OCI-LY7 (cell line): Measurements from ENCODE around the gene MGAT1. TPM values are rescaled to one million over a fixed set of nuclear protein-coding genes. Genes with fewer than 3 reads are reported as not detected.

Experiments
- BruUV-seq: library from RNA; stranded (reverse); fragments of 400-500 nt; replicated peaks from 2 replicates; lab custom pipeline; 2021; lab: Mats Ljungman, UMichigan
- CTCF ChIA-PET: fragments of 300-600 bp; sonication (Branson Sonifier 250); formaldehyde crosslinking; loops from one replicate; lab custom pipeline; 2022; ENCODE audit warnings: antibody characterized with exemption; ENCODE audit not compliant: unreplicated experiment; lab: Charles Lee
- POLR2A ChIA-PET: fragments of 300-600 bp; sonication (Branson Sonifier 250); formaldehyde crosslinking; loops from one replicate; lab custom pipeline; 2022; ENCODE audit warnings: antibody characterized with exemption; lab: Charles Lee
- DNase-seq: peaks from one replicate; pipeline ENCODE4 v3.0.0-alpha.2; 2015; ENCODE audit warnings: low spot score
- H2AFZ ChIP-seq: fragments of 200-600 bp; sonication (generic), shearing (Covaris generic); 2 replicates; pipeline ENCODE4 v1.6.1; 2014; ENCODE audit warnings: mild to moderate bottlenecking, antibody characterized with exemption, low read length, moderate library complexity
- H3K27ac ChIP-seq: fragments of 200-600 bp; sonication (generic); 2 replicates; pipeline ENCODE4 v1.5.1; 2014; ENCODE audit warnings: mixed run types, low read depth, mild to moderate bottlenecking, moderate library complexity, low read length, inconsistent platforms; ENCODE audit not compliant: poor library complexity, severe bottlenecking
- H3K36me3 ChIP-seq: fragments of 200-600 bp; sonication (generic); 2 replicates; pipeline ENCODE4 v1.6.1; 2014; ENCODE audit warnings: mild to moderate bottlenecking, antibody characterized with exemption, low read length, moderate library complexity, mixed read lengths; ENCODE audit not compliant: insufficient read depth
- H3K4me1 ChIP-seq: fragments of 200-600 bp; sonication (generic); 2 replicates; pipeline ENCODE4 v1.5.1; 2014; ENCODE audit warnings: mild to moderate bottlenecking, low read length; ENCODE audit not compliant: insufficient read depth, poor library complexity, severe bottlenecking
- H3K4me2 ChIP-seq: fragments of 200-600 bp; sonication (generic); 2 replicates; pipeline ENCODE4 v1.6.1; 2014; ENCODE audit warnings: mild to moderate bottlenecking, low read length
- H3K4me3 ChIP-seq: fragments of 200-600 bp; sonication (generic); 2 replicates; pipeline ENCODE4 v1.5.1; 2014; ENCODE audit warnings: mild to moderate bottlenecking, low read depth, low read length; ENCODE audit not compliant: poor library complexity, severe bottlenecking
- H3K79me2 ChIP-seq: fragments of 200-600 bp; sonication (generic); 2 replicates; pipeline ENCODE4 v1.6.1; 2016; ENCODE audit warnings: low read depth, mild to moderate bottlenecking, low read length, moderate library complexity, mixed read lengths; ENCODE audit not compliant: insufficient read depth
- H3K9me2 ChIP-seq: fragments of 200-600 bp; sonication (generic); 2 replicates; pipeline ENCODE4 v1.6.1; 2016; ENCODE audit warnings: mild to moderate bottlenecking, low read length, mixed read lengths; ENCODE audit not compliant: insufficient read depth
- H3K9me3 ChIP-seq: fragments of 200-600 bp; sonication (generic); 2 replicates; pipeline ENCODE4 v1.6.1; 2014; ENCODE audit warnings: mild to moderate bottlenecking, mixed run types, low read length, mixed read lengths
- H4K20me1 ChIP-seq: fragments of 200-600 bp; sonication (generic); 2 replicates; pipeline ENCODE4 v1.6.1; 2014; ENCODE audit warnings: mild to moderate bottlenecking, antibody characterized with exemption, low read length, moderate library complexity, mixed read lengths; ENCODE audit not compliant: insufficient read depth
- EZH2phosphoT487 ChIP-seq: fragments of 200-600 bp; sonication (generic); IDR thresholded peaks from 2 replicates; pipeline ENCODE4 v1.6.1; 2018; ENCODE audit warnings: low read depth, borderline replicate concordance, mild to moderate bottlenecking, mixed run types, antibody characterized with exemption, low read length, moderate library complexity, mixed read lengths
- intact Hi-C: fragments of 100-400 bp; cut with micrococcal nuclease; formaldehyde crosslinking; loops from one replicate; pipeline ENCODE4 v1.10.0; 2022; ENCODE audit not compliant: unreplicated experiment
- total RNA-seq, 2 experiments: library from RNA; depleted of rRNA in 1 of 2; stranded (reverse); fragments of >200 nt in 1 of 2; shearing (Covaris generic) in 1 of 2; gene quantifications; 2 replicates each; pipeline ENCODE4 v1.2.3, GENCODE V29; 2014 to 2022
- TF ChIP-seq, protein P1 (sequence below): fragments of 200-600 bp; sonication (generic); conservative IDR thresholded peaks from 2 replicates; pipeline ENCODE4 v1.5.1; 2014; ENCODE audit warnings: mild to moderate bottlenecking, antibody characterized with exemption, low read length, moderate library complexity, mixed read lengths

MGAT1 gene
- total RNA-seq, 2 experiments from 2014 or later, result 75.4 to 103 TPM

DNA sequence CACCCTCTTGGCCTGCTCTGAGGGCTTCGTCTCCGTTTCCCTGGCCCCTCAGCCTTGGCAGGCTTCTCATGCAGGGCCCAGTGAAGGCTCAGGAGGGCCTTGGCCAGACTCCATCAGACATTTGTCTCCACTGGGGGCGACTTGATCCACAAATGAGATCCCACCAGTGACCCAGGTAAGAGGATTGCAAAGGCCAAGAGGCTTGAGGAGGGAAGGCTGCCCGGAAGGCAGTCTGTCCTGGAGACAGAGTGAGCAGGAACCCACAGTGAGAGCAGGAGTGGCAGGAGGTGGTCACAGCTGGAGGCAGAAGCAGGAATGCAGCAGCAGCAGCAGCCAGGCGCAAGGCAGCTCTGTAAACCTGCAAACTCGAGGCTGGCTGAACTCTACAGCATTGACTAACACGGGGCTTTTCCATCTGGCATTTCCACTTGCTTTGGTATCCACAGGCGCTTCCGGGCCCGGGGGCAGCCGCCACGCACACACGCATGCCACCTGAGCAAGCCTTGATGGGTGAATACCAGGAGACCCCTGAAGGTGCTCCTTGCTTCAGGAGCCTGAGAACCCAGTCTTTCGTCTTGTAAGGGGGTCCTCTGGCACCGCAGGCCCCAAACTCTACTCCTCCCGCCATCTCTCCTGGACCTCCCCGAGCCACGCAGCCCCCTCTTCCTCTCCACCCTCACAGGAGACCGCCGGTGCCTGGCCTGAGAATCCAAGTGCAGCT is 14.7 kb downstream of the MGAT1 start:
- H4K20me1 ChIP-seq, result no peaks in the 10 kb centered on the region
- no TSS peak for BruUV-seq
- POLR2A ChIA-PET, result no interaction called here
- DNase-seq, result no peak
- peaks cover 7% of the 10 kb centered on the region; the same call in 1 of the 2 replicates for H3K79me2 ChIP-seq
- peaks cover 52% of the 10 kb centered on the region for H3K36me3 ChIP-seq
- H3K9me3 ChIP-seq, result no peaks in the 10 kb centered on the region
- CTCF ChIA-PET, result no interaction called here
- TF ChIP-seq, protein P1, sequence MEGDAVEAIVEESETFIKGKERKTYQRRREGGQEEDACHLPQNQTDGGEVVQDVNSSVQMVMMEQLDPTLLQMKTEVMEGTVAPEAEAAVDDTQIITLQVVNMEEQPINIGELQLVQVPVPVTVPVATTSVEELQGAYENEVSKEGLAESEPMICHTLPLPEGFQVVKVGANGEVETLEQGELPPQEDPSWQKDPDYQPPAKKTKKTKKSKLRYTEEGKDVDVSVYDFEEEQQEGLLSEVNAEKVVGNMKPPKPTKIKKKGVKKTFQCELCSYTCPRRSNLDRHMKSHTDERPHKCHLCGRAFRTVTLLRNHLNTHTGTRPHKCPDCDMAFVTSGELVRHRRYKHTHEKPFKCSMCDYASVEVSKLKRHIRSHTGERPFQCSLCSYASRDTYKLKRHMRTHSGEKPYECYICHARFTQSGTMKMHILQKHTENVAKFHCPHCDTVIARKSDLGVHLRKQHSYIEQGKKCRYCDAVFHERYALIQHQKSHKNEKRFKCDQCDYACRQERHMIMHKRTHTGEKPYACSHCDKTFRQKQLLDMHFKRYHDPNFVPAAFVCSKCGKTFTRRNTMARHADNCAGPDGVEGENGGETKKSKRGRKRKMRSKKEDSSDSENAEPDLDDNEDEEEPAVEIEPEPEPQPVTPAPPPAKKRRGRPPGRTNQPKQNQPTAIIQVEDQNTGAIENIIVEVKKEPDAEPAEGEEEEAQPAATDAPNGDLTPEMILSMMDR, result no peak
- TF ChIP-seq EZH2phosphoT487, result no peak
- no peak overlapping the region for H3K4me2 ChIP-seq
- no peak overlapping the region for H3K27ac ChIP-seq
- H3K9me2 ChIP-seq, result no peaks in the 10 kb centered on the region
- H3K4me3 ChIP-seq, result no peak overlapping the region
- no peaks in the 10 kb centered on the region for H3K4me1 ChIP-seq
- intact Hi-C loops, result no loop called here
- H2AFZ ChIP-seq, result no peak overlapping the region

DNA sequence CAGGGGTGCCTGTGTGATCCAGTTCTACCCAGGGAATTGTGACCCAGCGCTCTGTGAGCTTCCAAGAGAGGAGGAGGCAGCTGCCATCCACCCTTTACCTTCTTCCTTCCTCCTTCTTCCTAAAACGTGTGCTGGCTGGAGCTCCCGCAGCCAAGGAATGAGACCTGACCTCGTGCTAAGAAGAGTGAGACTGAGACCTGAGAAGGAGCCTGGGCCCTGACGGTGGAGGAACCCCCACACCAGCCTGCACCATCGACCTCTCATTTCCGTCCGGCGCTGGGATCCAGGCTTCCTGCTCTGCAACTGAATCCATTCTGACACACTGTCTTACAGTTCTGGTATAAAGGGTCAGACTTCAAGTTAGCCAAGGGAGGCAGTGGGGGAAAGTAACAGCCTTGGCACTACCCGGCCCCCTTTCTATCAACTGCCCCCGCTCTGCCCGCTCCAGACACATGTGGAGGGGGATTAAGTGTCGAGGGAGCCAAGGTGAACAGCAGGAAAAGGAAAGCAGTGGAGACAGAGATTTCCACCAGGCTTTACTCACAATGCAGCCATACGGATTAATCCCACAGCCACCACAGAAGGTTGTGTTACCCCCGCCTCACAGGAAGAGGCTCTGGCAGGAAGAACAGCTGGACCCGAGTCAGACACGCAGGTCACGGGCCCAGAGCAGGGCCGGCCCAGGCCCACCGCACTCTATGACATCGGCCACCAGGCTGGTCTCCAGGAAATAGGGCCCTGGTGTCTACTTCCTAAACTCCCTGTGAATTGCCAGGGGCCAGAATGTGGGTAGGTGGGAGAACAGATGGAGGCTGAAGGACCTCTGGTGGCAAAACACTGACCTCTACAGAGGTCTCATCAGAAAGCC is 15.8 kb downstream of the MGAT1 start:
- H3K4me1 ChIP-seq, result no peaks in the 10 kb centered on the region
- no peak overlapping the region for H3K27ac ChIP-seq
- intact Hi-C loops, result no loop called here
- H3K9me2 ChIP-seq, result no peaks in the 10 kb centered on the region
- no peak for TF ChIP-seq EZH2phosphoT487
- TF ChIP-seq, protein P1, result no peak
- peaks cover 41% of the 10 kb centered on the region for H3K36me3 ChIP-seq
- H2AFZ ChIP-seq, result no peak overlapping the region
- 0 out of 2 replicates have a peak, but pooled peaks cover 6% of the 10 kb centered on the region for H3K79me2 ChIP-seq
- no TSS peak for BruUV-seq
- H4K20me1 ChIP-seq, result no peaks in the 10 kb centered on the region
- H3K4me2 ChIP-seq, result no peak overlapping the region
- ChIA-PET POLR2A (interaction anchor here (0.6 to 0.8 kb wide), 2 partner anchors 82 to 739 kb away, joined by 3 read pairs; no protein-coding TSS in a partner anchor), CTCF (interaction anchor here (0.5 kb wide), 1 partner anchor 81 kb away, joined by 3 read pairs; no protein-coding TSS in a partner anchor)
- H3K9me3 ChIP-seq, result no peaks in the 10 kb centered on the region
- H3K4me3 ChIP-seq, result no peak overlapping the region
- no peak for DNase-seq
